Mononuclear cell (primary cell): ENCODE measurements around the gene TCTN3. TPM values are rescaled to one million over a fixed set of nuclear protein-coding genes. Genes with fewer than 3 reads are reported as not detected.
A peak's percentile ranks its signal among the peaks of the same experiment; 100 is the strongest.
"Not testable (repeated sequence)": the region's sequence is repeated elsewhere in the genome, so short reads cannot be mapped to it uniquely, and the experiment has no call there.

Experiments
- H3K27me3 ChIP-seq: 2 replicates; pipeline ENCODE4 v1.6.0; 2011; ENCODE audit warnings: low read length, control low read depth; ENCODE audit not compliant: insufficient read depth
- H3K4me1 ChIP-seq: 2 replicates; pipeline ENCODE4 v1.5.1; 2011; ENCODE audit warnings: mild to moderate bottlenecking, low read length, control low read depth; ENCODE audit not compliant: insufficient read depth
- H3K4me3 ChIP-seq: 2 replicates; pipeline ENCODE4 v1.5.1; 2011; ENCODE audit warnings: mild to moderate bottlenecking, low read length, moderate library complexity
- H3K9me3 ChIP-seq: 2 replicates; pipeline ENCODE4 v1.5.1; 2011; ENCODE audit warnings: low read depth, mild to moderate bottlenecking, control low read depth, low read length
- total RNA-seq: library from RNA; depleted of rRNA; stranded (reverse); fragments of >200 nt; gene quantifications from one replicate; pipeline ENCODE4 v1.2.3, GENCODE V29; 2012

Gene TCTN3
- 8.7 TPM for total RNA-seq

- no peaks in the 10 kb centered on the region for H3K9me3 ChIP-seq
- peak within 1 kb of the TSS; percentile 80 for H3K4me3 ChIP-seq
- H3K27me3 ChIP-seq = no peaks in the 10 kb centered on the region
- H3K4me1 ChIP-seq = peaks cover 51% of the 10 kb centered on the region
These were observed at the start of gene TCTN3 for GRCh38 chr10:95693668-95694534. Gene TCTN3, minus strand, starts transcription at chr10:95693927. Its CDS starts 28 bp downstream, at chr10:95693899.

- Histone ChIP-seq H3K4me3 (no peak overlapping the region), H3K4me1 (peaks cover 24% of the 10 kb centered on the region), H3K27me3 (no peaks in the 10 kb centered on the region), H3K9me3 (no peaks in the 10 kb centered on the region)
These were observed 49.3 kb upstream of the TCTN3 start for GRCh38 chr10:95742962-95743535.

DNA sequence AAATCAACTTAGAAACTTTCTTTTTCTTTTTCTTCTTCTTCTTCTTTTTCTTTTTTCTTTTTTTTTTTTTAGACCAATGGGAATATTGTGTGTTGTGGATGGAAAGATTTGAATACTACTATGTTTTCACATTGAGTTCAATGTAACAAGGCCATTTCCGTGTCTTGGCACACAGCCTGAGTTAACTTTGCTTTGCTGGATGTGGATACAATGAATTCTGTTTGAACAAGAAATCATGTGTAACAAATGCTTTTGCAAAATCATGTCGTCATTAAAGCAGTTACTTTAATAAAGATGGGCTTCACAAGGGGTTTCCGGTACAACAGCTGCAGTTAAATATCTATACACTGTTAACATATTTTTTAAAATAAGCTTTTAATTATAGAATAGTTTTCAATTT is 48.8 kb upstream of the TCTN3 start:
- H3K9me3 ChIP-seq = no peaks in the 10 kb centered on the region
- H3K4me3 ChIP-seq = no peak overlapping the region

GRCh38 chr10:95741807-95742467 is 48.2 kb upstream of the TCTN3 start:
- Histone ChIP-seq H3K9me3 (no peaks in the 10 kb centered on the region), H3K27me3 (no peaks in the 10 kb centered on the region), H3K4me3 (no peak overlapping the region), H3K4me1 (peaks cover 24% of the 10 kb centered on the region)

More for the DNA sequence above, 48.8 kb upstream of the TCTN3 start:
- peaks cover 24% of the 10 kb centered on the region for H3K4me1 ChIP-seq
- no peaks in the 10 kb centered on the region for H3K27me3 ChIP-seq

DNA sequence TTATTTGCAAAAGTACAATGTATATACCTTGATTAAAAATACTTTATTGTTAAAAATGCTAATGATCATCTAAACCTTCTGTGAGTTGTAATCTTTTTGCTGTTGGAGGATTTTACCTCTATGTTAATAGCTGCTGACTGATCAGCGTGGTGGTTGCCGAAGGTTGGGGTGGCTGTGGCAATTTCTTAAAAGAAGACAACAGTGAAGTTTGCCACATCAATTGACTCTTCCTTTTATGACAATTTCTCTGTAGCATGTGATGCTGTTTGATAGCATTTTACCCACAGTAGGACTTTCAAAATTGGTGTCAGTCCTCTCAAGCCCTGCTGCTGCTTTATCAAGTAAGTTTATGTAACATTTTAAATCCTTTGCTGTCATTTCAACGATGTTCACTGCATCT is 45.3 kb upstream of the TCTN3 start:
- Histone ChIP-seq H3K9me3 (no peaks in the 10 kb centered on the region), H3K4me1 (peaks cover 14% of the 10 kb centered on the region), H3K4me3 (no peak overlapping the region), H3K27me3 (no peaks in the 10 kb centered on the region)

GRCh38 chr10:95732907-95733306 is 39.2 kb upstream of the TCTN3 start:
- H3K27me3 ChIP-seq, H3K9me3 ChIP-seq, H3K4me3 ChIP-seq: not testable (repeated sequence)
- H3K4me1 ChIP-seq = peaks cover 15% of the 10 kb centered on the region

DNA sequence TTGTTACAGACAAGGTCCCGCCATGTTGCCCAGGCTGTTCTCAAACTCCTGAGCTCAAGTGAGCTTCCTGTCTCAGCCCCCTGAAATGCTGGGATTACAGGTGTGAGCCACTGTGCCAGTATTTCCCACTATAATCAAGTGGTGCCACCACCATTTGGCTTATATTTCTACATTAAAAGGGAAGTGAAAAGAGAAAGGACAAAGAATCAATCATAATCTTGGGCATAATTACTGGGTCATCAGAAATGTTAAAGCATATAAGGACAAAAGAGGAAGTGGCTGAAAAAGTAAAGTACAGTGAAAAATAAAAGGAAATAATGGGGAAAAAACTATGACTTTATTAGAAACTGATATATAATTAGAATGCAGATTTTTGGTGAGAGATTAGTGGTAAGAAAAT is 36.5 kb upstream of the TCTN3 start:
- no peaks in the 10 kb centered on the region for H3K9me3 ChIP-seq
- no peak overlapping the region for H3K4me3 ChIP-seq
- peaks cover 15% of the 10 kb centered on the region for H3K4me1 ChIP-seq
- no peaks in the 10 kb centered on the region for H3K27me3 ChIP-seq

DNA sequence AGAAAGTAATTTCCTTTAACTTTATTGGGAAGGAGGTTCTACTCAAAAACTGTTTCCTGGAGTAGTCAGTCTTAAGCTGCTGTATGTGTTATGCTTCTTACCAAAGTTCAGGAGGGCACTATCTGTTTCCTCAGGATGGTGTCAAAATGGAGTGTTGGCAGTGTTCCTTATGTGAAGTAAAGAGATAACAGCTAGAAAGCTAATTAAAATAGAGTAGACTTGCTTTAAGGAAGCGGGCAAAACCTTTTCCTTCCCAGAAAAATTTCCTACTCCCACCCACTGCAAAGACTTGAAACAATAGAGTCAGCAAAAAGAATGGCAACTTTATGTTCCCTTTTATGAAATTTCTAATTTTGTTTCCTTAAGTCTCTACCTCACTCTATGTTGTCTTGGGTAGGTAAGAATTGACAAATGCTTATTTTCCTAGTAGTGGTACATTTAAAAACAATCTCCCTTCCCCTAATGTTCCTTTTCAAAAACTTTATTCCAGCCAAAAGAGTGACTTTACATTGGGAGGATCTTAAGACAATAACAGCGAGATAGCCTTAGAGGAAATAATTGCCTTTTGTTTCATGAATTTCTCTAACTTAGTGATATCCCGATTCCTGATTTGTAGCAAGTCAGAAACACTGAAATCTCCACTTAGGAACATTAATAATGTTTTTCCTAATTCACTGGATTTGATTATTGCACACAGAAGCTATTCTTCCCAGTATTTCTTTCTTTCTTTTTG is 35.8 kb upstream of the TCTN3 start:
- Histone ChIP-seq H3K4me3 (no peak overlapping the region), H3K9me3 (no peaks in the 10 kb centered on the region), H3K27me3 (no peaks in the 10 kb centered on the region), H3K4me1 (peaks cover 15% of the 10 kb centered on the region)

- H3K27me3 ChIP-seq = no peaks in the 10 kb centered on the region
- H3K4me1 ChIP-seq = peaks cover 15% of the 10 kb centered on the region
- no peak overlapping the region for H3K4me3 ChIP-seq
- H3K9me3 ChIP-seq = no peaks in the 10 kb centered on the region
These were observed 34.8 kb upstream of the TCTN3 start for GRCh38 chr10:95728526-95728925.

GRCh38 chr10:95722496-95722895 is 28.8 kb upstream of the TCTN3 start:
- H3K4me3 ChIP-seq, H3K9me3 ChIP-seq, H3K4me1 ChIP-seq, H3K27me3 ChIP-seq: not testable (repeated sequence)

- peaks cover 10% of the 10 kb centered on the region for H3K4me1 ChIP-seq
- not testable (repeated sequence) for H3K9me3 ChIP-seq, H3K27me3 ChIP-seq, H3K4me3 ChIP-seq
These were observed 27.0 kb upstream of the TCTN3 start for GRCh38 chr10:95720745-95721144.

- H3K4me3 ChIP-seq = no peak overlapping the region
- H3K27me3 ChIP-seq = no peaks in the 10 kb centered on the region
- H3K4me1 ChIP-seq = peaks cover 10% of the 10 kb centered on the region
- H3K9me3 ChIP-seq = no peaks in the 10 kb centered on the region
These were observed 23.1 kb upstream of the TCTN3 start for GRCh38 chr10:95716866-95717265.

GRCh38 chr10:95716466-95716865 is 22.7 kb upstream of the TCTN3 start:
- H3K4me1 ChIP-seq = peaks cover 10% of the 10 kb centered on the region
- H3K27me3 ChIP-seq = no peaks in the 10 kb centered on the region
- H3K9me3 ChIP-seq = no peaks in the 10 kb centered on the region
- no peak overlapping the region for H3K4me3 ChIP-seq

- no peaks in the 10 kb centered on the region for H3K27me3 ChIP-seq
- H3K9me3 ChIP-seq = no peaks in the 10 kb centered on the region
- peaks cover 4% of the 10 kb centered on the region for H3K4me1 ChIP-seq
- no peak overlapping the region for H3K4me3 ChIP-seq
These were observed 17.8 kb upstream of the TCTN3 start for GRCh38 chr10:95711492-95711891.

GRCh38 chr10:95706990-95707389 is 13.3 kb upstream of the TCTN3 start:
- no peaks in the 10 kb centered on the region for H3K9me3 ChIP-seq
- H3K27me3 ChIP-seq = no peaks in the 10 kb centered on the region
- no peaks in the 10 kb centered on the region for H3K4me1 ChIP-seq
- H3K4me3 ChIP-seq = no peak overlapping the region
